ENCODE data around the gene CNPY4.

CNPY4 gene

DNA sequence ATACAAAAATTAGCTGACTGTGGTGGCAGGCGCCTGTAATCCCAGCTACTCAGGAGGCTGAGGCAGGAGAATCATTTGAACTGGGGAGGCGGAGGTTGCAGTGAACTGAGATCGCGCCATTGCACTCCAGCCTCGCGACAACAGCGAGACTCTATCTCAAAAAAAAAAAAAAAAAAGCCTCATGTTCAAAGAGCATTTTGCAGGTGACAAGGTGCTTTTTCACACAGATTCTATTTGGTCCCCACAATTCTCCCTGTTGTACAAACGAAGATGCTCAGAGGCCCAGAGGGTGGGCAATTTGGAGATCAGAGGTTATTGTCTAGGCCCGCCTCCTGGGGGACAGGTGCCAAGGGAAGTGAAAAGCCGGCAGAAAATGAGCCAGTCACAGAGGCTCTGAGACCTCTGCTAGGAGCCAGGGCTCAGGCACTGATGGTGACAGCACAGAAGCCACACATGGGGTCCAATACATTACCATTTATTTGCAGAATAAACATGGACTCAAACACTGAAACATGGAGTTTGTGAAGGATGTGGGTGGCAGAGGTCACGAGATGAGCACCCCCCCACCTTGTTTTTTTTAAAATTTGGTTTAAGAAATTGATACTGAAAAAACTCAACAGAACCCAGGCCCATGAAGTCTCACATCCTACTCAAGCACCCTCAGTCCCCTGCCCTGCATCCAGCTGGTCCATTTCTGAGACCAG lies 49.9 kb downstream of the CNPY4 start:
- no peak for DNase-seq

DNA sequence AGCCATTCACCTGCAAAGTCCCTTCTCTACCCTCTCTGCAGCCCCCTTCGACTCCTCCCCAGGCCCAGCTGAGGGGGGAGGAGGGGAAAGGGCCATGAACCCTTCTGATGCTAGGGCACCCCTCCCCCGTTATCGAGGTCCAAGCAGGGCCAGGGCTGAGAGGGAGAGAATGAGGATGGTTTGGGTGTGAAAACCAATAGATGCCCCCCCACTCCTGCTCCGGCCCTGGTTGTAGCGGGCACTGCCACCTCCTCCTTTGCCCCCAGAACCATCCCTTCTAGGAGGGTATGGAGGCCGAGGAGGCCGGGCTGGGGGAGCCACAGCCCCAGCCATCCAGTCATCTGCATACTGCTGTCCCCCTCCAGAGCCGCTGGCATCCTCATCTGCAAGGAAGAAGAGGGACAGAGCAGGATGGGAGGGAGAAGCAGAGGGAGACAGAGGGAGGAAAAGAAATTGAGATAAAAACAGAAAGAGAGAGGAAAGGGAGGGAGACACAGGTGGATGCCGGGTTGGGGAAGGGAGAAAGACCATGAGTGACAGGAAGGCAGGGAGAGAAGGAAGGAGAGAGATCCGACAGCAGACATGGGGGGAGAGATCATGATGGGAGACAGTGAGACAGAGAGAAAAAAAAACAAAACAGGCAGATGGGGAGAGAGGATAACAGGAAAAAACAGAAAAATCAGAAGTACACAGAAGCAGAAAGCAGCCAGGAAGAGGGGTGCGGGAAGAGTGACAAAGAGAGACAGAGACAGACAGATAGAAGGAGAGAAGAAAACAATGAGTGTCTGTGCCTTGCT lies 50.9 kb downstream of the CNPY4 start:
- DNase-seq: no peak

DNA sequence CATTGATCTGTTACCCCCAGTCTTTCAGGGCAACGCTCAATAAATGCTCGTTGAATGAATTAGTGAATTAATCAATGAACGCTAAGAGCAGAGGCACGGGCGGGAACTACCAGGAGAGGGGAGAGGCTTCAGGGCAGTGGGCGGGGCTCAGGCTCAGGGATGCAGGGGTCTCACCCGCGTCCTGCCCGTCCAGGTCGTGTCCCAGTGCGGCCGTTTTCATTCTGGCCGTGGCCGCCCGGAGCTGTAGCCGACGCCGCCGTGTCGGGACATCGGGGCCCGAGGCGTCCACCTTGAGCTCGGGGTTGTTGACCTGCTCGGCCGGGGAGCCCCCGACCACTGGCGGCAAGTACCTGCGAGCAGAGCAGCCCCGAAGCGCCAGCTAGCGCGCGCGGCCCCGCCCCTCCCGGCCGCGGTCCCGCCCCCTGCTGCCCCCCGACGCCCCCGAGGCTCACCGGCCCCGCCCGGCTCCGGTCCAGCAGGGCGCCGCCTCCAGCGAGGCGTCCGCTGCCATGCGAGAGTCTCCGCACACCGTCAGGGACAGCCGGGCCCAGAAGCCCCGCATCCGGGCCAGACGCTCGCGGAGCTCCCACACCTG lies 51.8 kb downstream of the CNPY4 start:
- no peak for DNase-seq

DNA sequence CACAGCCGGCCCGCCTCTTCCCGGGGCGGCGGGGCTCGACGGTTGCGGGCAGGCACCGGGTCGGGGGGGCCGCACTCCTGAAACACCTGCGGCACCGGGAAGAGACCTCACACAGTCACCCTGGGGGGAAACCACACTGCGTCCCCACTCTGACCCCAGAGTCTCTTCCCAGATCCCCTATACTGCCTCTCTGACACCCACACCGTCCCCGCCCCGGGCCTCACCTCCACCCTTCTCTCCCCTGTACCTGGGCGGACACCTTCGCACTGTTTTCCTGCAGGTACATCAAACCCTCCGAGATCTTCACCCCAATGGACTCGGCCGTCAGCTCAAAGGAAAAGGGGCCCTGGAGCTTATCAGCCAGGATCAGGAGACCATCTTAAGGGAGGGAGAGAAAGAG lies 52.4 kb downstream of the CNPY4 start:
- no peak for DNase-seq

DNA sequence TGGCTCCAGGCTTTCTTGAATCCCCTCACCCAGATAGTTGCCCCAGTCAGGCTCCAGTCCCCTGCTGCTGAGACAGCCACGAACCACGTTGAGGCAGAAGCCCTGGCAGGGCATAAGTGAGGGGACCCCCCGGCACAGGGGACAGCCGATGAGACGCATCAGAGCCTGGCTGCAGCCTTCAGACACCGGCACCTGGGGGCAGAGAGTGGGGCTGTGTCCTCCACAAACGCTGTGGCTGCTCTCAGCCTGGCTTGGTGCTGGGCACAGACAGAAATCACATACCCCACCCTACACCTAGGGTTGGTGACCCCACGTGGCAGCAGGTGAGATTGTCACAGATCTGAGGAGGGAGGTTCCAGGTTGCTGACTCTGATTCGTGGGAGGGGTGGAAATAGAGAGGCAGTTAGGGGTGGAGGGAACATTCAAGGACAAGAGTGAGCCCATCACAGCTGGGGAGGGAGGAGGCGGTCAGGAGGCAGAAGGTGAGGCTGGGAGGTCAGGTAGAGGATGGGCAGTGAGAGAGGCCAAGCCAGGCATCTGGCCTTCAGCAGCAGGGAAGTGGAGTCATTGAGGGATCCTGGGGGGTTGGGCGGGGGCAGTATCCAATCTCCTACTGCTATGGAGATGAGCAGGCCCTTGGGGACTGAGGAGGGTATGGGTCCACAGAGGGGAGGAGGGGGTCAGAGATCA lies 54.5 kb downstream of the CNPY4 start:
- no peak for DNase-seq

DNA sequence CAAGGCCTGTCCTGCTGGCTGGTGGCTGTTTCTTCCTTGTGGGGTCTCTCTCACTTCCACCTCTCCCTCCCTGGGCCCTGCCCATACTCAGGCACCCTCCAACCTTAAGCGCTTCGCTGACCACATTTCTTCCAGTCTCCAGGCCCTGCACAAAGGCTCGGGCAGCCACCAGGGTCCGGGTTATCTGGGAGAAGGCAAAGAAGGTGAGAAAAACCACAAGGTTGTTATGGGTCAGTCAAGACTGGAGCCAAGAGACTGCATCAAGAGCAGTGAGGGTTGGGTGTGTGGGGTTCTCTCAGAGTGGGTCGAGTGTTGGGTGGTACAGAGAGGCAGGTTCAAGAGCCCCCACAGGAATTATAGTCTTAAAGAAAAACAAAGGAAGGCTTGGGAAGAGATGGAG lies 55.1 kb downstream of the CNPY4 start:
- no peak for DNase-seq

Measured in kidney glomerular epithelial cell (primary cell).